Endothelial cell of umbilical vein (primary cell): ENCODE measurements around the gene CHRNE. TPM values are rescaled to one million over a fixed set of nuclear protein-coding genes. Genes with fewer than 3 reads are reported as not detected.

Source experiments
- BruUV-seq: library from RNA; stranded (reverse); fragments of 400-500 nt; replicated peaks from 2 replicates; lab custom pipeline; 2021; lab: Mats Ljungman, UMichigan
- CTCF ChIA-PET: fragments of 300-600, 350-600 bp; sonication (Branson Sonifier 250); formaldehyde crosslinking; loops from one replicate; lab custom pipeline; 2021; ENCODE audit warnings: antibody characterized with exemption, inconsistent platforms; lab: Charles Lee
- POLR2A ChIA-PET: fragments of 300-600, 350-600 bp; sonication (Branson Sonifier 250); formaldehyde crosslinking; loops from one replicate; lab custom pipeline; 2021; ENCODE audit warnings: antibody characterized with exemption, inconsistent platforms; lab: Charles Lee
- DNase-seq: peaks from one replicate; pipeline ENCODE4 v3.0.0-alpha.2; 2011; ENCODE audit warnings: low read depth, low spot score
- FAIRE-seq: peaks from 2 replicates; lab custom pipeline; 2011; peaks lifted over from hg19 to GRCh38; lab: Jason Lieb, UNC
- H2AFZ ChIP-seq: 2 replicates; pipeline ENCODE4 v1.6.0; 2012; ENCODE audit warnings: low read depth, low read length, control low read depth, inconsistent platforms
- H3K27ac ChIP-seq: 2 replicates; pipeline ENCODE4 v1.5.1; 2011; ENCODE audit warnings: low read depth, mild to moderate bottlenecking, control low read depth, low read length, moderate library complexity; ENCODE audit not compliant: insufficient read depth
- H3K27me3 ChIP-seq, 2 experiments: 2 replicates each; pipeline versions ENCODE4 v1.6.0 to v1.6.1; 2011; ENCODE audit warnings: low read length in 2 of 2, mixed read lengths in 1 of 2; ENCODE audit not compliant: control insufficient read depth in 2 of 2, insufficient read depth in 2 of 2
- H3K36me3 ChIP-seq, 2 experiments: 2 replicates in 1 of 2; 3 replicates in 1 of 2; pipeline ENCODE4 v1.5.1; 2011; ENCODE audit warnings: low read length in 2 of 2, mild to moderate bottlenecking in 1 of 2, moderate library complexity in 1 of 2; ENCODE audit not compliant: control insufficient read depth in 2 of 2, insufficient read depth in 2 of 2; ENCODE audit errors: extremely low read depth in 1 of 2
- H3K4me1 ChIP-seq: 3 replicates; pipeline ENCODE4 v1.5.1; 2011; ENCODE audit warnings: mild to moderate bottlenecking, low read length; ENCODE audit not compliant: control insufficient read depth, insufficient read depth; ENCODE audit errors: extremely low read depth
- H3K4me2 ChIP-seq: 2 replicates; pipeline ENCODE4 v1.6.1; 2011; ENCODE audit warnings: low read length, control low read depth, mixed read lengths; ENCODE audit not compliant: insufficient read depth
- H3K4me3 ChIP-seq, 3 experiments: fragments of 200-600 bp in 1 of 3; sonication (generic), shearing (Covaris generic) in 1 of 3; replicated peaks in 1 of 3; 2 replicates each; pipeline ENCODE4 v1.5.1; 2011 to 2016; ENCODE audit warnings: control low read depth in 3 of 3, low read length in 3 of 3, mild to moderate bottlenecking in 2 of 3, inconsistent platforms in 1 of 3, low read depth in 1 of 3, moderate library complexity in 1 of 3; ENCODE audit not compliant: insufficient read depth in 1 of 3
- H3K79me2 ChIP-seq: 2 replicates; pipeline ENCODE4 v1.6.0; 2012; ENCODE audit warnings: low read length, inconsistent platforms; ENCODE audit not compliant: control insufficient read depth, insufficient read depth
- H3K9ac ChIP-seq: replicated peaks from 2 replicates; pipeline ENCODE3; 2011; ENCODE audit warnings: low read length, control low read depth; ENCODE audit not compliant: insufficient read depth; ENCODE audit errors: extremely low read depth
- H3K9me1 ChIP-seq: replicated peaks from 3 replicates; pipeline ENCODE4 v1.6.0; 2011; ENCODE audit warnings: mild to moderate bottlenecking, low read length; ENCODE audit not compliant: control insufficient read depth, insufficient read depth; ENCODE audit errors: extremely low read depth
- H3K9me3 ChIP-seq: replicated peaks from 2 replicates; pipeline ENCODE4 v1.5.1; 2012; ENCODE audit warnings: low read length, inconsistent platforms; ENCODE audit not compliant: control insufficient read depth, insufficient read depth
- H4K20me1 ChIP-seq: replicated peaks from 2 replicates; pipeline ENCODE3; 2011; ENCODE audit warnings: mild to moderate bottlenecking, low read length; ENCODE audit not compliant: control insufficient read depth, insufficient read depth; ENCODE audit errors: extremely low read depth
- CTCF ChIP-seq, 2 donors: IDR thresholded peaks; 1 replicate in 1 of 2; 2 replicates in 1 of 2; pipeline ENCODE4 v1.5.1; 2011; ENCODE audit warnings: low read length in 2 of 2, mild to moderate bottlenecking in 2 of 2, moderate library complexity in 2 of 2, control low read depth in 1 of 2, inconsistent platforms in 1 of 2, low read depth in 1 of 2; ENCODE audit not compliant: insufficient read depth in 1 of 2; ENCODE audit errors: extremely low read depth in 1 of 2
- EZH2 ChIP-seq: IDR thresholded peaks from 2 replicates; pipeline ENCODE4 v1.6.1; 2012; ENCODE audit warnings: borderline replicate concordance, low read depth, mild to moderate bottlenecking, moderate library complexity, low read length, inconsistent platforms; ENCODE audit not compliant: severe bottlenecking
- FOS ChIP-seq: IDR thresholded peaks from 2 replicates; pipeline ENCODE4 v1.6.1; 2011; ENCODE audit warnings: mild to moderate bottlenecking, low read length, moderate library complexity, borderline replicate concordance; ENCODE audit not compliant: insufficient read depth
- GATA2 ChIP-seq: IDR thresholded peaks from 2 replicates; pipeline ENCODE4 v1.7.0; 2011; ENCODE audit warnings: low read depth, mild to moderate bottlenecking, moderate library complexity, mixed read lengths, low read length; ENCODE audit not compliant: insufficient read length, insufficient read depth
- JUN ChIP-seq: IDR thresholded peaks from 2 replicates; pipeline ENCODE4 v1.6.1; 2011; ENCODE audit warnings: borderline replicate concordance, low read depth; ENCODE audit not compliant: insufficient read length, insufficient read depth
- MAX ChIP-seq: IDR thresholded peaks from 2 replicates; pipeline ENCODE4 v1.6.1; 2011; ENCODE audit not compliant: insufficient read depth, insufficient read length
- MYC ChIP-seq: IDR thresholded peaks from one replicate; pipeline ENCODE4 v1.6.1; 2011; ENCODE audit warnings: mild to moderate bottlenecking, low read depth, low read length
- POLR2A ChIP-seq: IDR thresholded peaks from 2 replicates; pipeline ENCODE4 v1.6.1; 2012; ENCODE audit warnings: low read depth, mild to moderate bottlenecking, control low read depth, low read length
- POLR2AphosphoS5 ChIP-seq: IDR thresholded peaks from 2 replicates; pipeline ENCODE4 v1.6.1; 2012; ENCODE audit warnings: low read depth, mild to moderate bottlenecking, control low read depth, low read length, moderate library complexity; ENCODE audit not compliant: insufficient read depth
- dilution Hi-C: fragments of 300-500 bp; cut with MboI; formaldehyde crosslinking; loops from one replicate; pipeline ENCODE4 v1.15.0; 2019; ENCODE audit warnings: low sequenced_read_pairs; ENCODE audit not compliant: extremely low pct_ligation_motif_present
- intact Hi-C: fragments of 100-400 bp; cut with micrococcal nuclease; formaldehyde crosslinking; loops from one replicate; pipeline ENCODE4 v1.10.0; 2022
- polyA plus RNA-seq, 4 experiments: library from polyadenylated mRNA; depleted of rRNA in 3 of 4; stranded (reverse) in 3 of 4; unstranded in 1 of 4; fragments of >200 nt; gene quantifications; 2 replicates each; pipeline versions ENCODE4 v1.2.1 to v1.2.3, GENCODE V29; 2011 to 2012; ENCODE audit warnings: missing spikeins in 1 of 4
- total RNA-seq: library from RNA; stranded (reverse); gene quantifications from 2 replicates; pipeline ENCODE4 v1.2.3, GENCODE V29; 2021

The CHRNE gene
- total and polyA plus RNA-seq, 2 donors (not counting 3 experiments of a cell fraction or from before 2014, with no cell fraction given), result 0.84 to 1.1 TPM

GRCh38 chr17:4856937-4857314, 46.0 kb downstream of the CHRNE start:
- CTCF ChIA-PET, result interaction anchor here (2.0 kb wide), 1 partner anchor 17 kb away, joined by 7 read pairs; no protein-coding TSS in a partner anchor
- no peak for FAIRE-seq
- intact Hi-C loops, result no loop called here

More at GRCh38 chr17:4856937-4857314, 46.0 kb downstream of the CHRNE start:
- Histone ChIP-seq H2AFZ (no peak overlapping the region), H3K4me1 (peaks cover 41% of the 10 kb centered on the region), H3K27me3 (no peaks in the 10 kb centered on the region), H3K79me2 (peaks cover 32% of the 10 kb centered on the region), H3K4me3 (no peak overlapping the region), H3K9me3 (no peaks in the 10 kb centered on the region), H3K9ac (no peak overlapping the region), H3K9me1 (no peaks in the 10 kb centered on the region), H3K27ac (no peak overlapping the region), H3K4me2 (no peak overlapping the region), H4K20me1 (no peaks in the 10 kb centered on the region), H3K36me3 (peaks cover 0 to 2% of the 10 kb centered on the region in 2 experiments)
- no peak for TF ChIP-seq FOS
- no peak for TF ChIP-seq MAX
- no peak for TF ChIP-seq CTCF (IDR thresholded peaks at IDR 0.05; ENCODE audit: extremely low read depth in 1 of 2, insufficient read depth in 1 of 2, low read depth in 1 of 2, low read length in 2 of 2)
- no peak for TF ChIP-seq GATA2
- no peak for TF ChIP-seq POLR2A
- TF ChIP-seq JUN, result no peak
- TF ChIP-seq POLR2AphosphoS5, result no peak
- no peak for TF ChIP-seq MYC
- TF ChIP-seq EZH2, result no peak
- POLR2A ChIA-PET, result interaction anchor here (0.6 kb wide), 1 partner anchor 16 kb away, joined by 5 read pairs; no protein-coding TSS in a partner anchor
- dilution Hi-C loops, result no loop called here
- DNase-seq, result no peak
- BruUV-seq, result no TSS peak
